HL-60 (cell line): ENCODE data around the gene KCNQ5.
"Not testable (repeated sequence)": the region's sequence is repeated elsewhere in the genome, so short reads cannot be mapped to it uniquely, and the experiment has no call there.

Experiments
- CTCF ChIP-seq: IDR thresholded peaks from one replicate; pipeline ENCODE4 v1.5.1; 2011; ENCODE audit warnings: low read length, control low read depth, inconsistent platforms; ENCODE audit not compliant: insufficient read depth
- POLR2AphosphoS5 ChIP-seq: IDR thresholded peaks from 2 replicates; pipeline ENCODE4 v1.6.1; 2012; ENCODE audit warnings: low read depth
- REST ChIP-seq: IDR thresholded peaks from 2 replicates; pipeline ENCODE4 v1.6.1; 2012; ENCODE audit warnings: low read depth; ENCODE audit not compliant: insufficient replicate concordance

GRCh38 chr6:72898313-72898712, 276.4 kb downstream of the KCNQ5 start:
- not testable (repeated sequence) for TF ChIP-seq REST, CTCF, POLR2AphosphoS5
